HEK293 (cell line): ENCODE measurements around the gene ENAH.

Experiments
- BCL11B ChIP-seq: fragments of 450-650 bp; formaldehyde crosslinking; IDR thresholded peaks from 2 replicates; pipeline ENCODE4 v1.5.1; 2016; ENCODE audit warnings: low read depth, missing biosample characterization, missing genetic modification characterization
- EGR2 ChIP-seq: fragments of 450-650 bp; formaldehyde crosslinking; IDR thresholded peaks from 2 replicates; pipeline ENCODE4 v1.5.1; 2016; ENCODE audit warnings: low read depth, missing biosample characterization, missing genetic modification characterization
- HOXD13 ChIP-seq: sonication (generic); formaldehyde crosslinking; IDR thresholded peaks from 2 replicates; pipeline ENCODE4 v1.8.0; 2022; ENCODE audit warnings: missing genetic modification reagents, borderline replicate concordance
- KLF9 ChIP-seq: fragments of 450-650 bp; formaldehyde crosslinking; IDR thresholded peaks from 2 replicates; pipeline ENCODE4 v1.5.1; 2016; ENCODE audit warnings: missing biosample characterization, missing genetic modification characterization, low read depth
- MZF1 ChIP-seq: fragments of 450-650 bp; formaldehyde crosslinking; IDR thresholded peaks from 2 replicates; pipeline ENCODE4 v1.5.1; 2017; ENCODE audit warnings: missing biosample characterization, missing genetic modification characterization, borderline replicate concordance
- OSR2 ChIP-seq: fragments of 450-650 bp; formaldehyde crosslinking; IDR thresholded peaks from 2 replicates; pipeline ENCODE4 v1.5.1; 2016; ENCODE audit warnings: missing biosample characterization, missing genetic modification characterization
- PBX3 ChIP-seq: sonication (generic); formaldehyde crosslinking; IDR thresholded peaks from 2 replicates; pipeline ENCODE4 v1.8.1; 2022; ENCODE audit warnings: mild to moderate bottlenecking, moderate library complexity, missing genetic modification reagents
- PRDM4 ChIP-seq: fragments of 450-650 bp; formaldehyde crosslinking; IDR thresholded peaks from 2 replicates; pipeline ENCODE4 v1.5.1; 2017; ENCODE audit warnings: missing biosample characterization, missing genetic modification characterization
- RBAK ChIP-seq: fragments of 450-650 bp; formaldehyde crosslinking; IDR thresholded peaks from 2 replicates; pipeline ENCODE4 v1.5.1; 2016; ENCODE audit warnings: missing biosample characterization, missing genetic modification characterization
- SCRT1 ChIP-seq: fragments of 450-650 bp; formaldehyde crosslinking; IDR thresholded peaks from 2 replicates; pipeline ENCODE4 v1.5.1; 2016; ENCODE audit warnings: missing biosample characterization, missing genetic modification characterization, borderline replicate concordance
- SP7 ChIP-seq: fragments of 450-650 bp; formaldehyde crosslinking; IDR thresholded peaks from 2 replicates; pipeline ENCODE4 v1.5.1; 2016; ENCODE audit warnings: missing biosample characterization, missing genetic modification characterization
- ZBTB17 ChIP-seq: fragments of 450-650 bp; formaldehyde crosslinking; IDR thresholded peaks from 2 replicates; pipeline ENCODE4 v1.5.1; 2016; ENCODE audit warnings: missing biosample characterization, missing genetic modification characterization
- ZBTB26 ChIP-seq: fragments of 450-650 bp; formaldehyde crosslinking; optimal IDR thresholded peaks from 2 replicates; pipeline ENCODE3; 2016; ENCODE audit warnings: missing biosample characterization, mild to moderate bottlenecking, missing genetic modification characterization
- ZBTB49 ChIP-seq: fragments of 450-650 bp; formaldehyde crosslinking; IDR thresholded peaks from 2 replicates; pipeline ENCODE4 v1.5.1; 2016; ENCODE audit warnings: missing biosample characterization, missing genetic modification characterization, low read depth
- ZFHX2 ChIP-seq: fragments of 450-650 bp; formaldehyde crosslinking; conservative IDR thresholded peaks from 2 replicates; pipeline ENCODE4 v1.5.1; 2016; ENCODE audit warnings: missing biosample characterization, missing genetic modification characterization
- ZFP37 ChIP-seq: fragments of 450-650 bp; formaldehyde crosslinking; IDR thresholded peaks from 2 replicates; pipeline ENCODE4 v1.5.1; 2016; ENCODE audit warnings: missing biosample characterization, missing genetic modification characterization
- ZNF202 ChIP-seq: fragments of 450-650 bp; formaldehyde crosslinking; IDR thresholded peaks from 2 replicates; pipeline ENCODE4 v1.5.1; 2016; ENCODE audit warnings: missing biosample characterization, missing genetic modification characterization, borderline replicate concordance
- ZNF24 ChIP-seq: fragments of 450-650 bp; formaldehyde crosslinking; IDR thresholded peaks from 2 replicates; pipeline ENCODE4 v1.5.1; 2016; ENCODE audit warnings: missing biosample characterization, missing genetic modification characterization
- ZNF394 ChIP-seq: fragments of 450-650 bp; formaldehyde crosslinking; IDR thresholded peaks from 2 replicates; pipeline ENCODE4 v1.5.1; 2016; ENCODE audit warnings: missing biosample characterization, missing genetic modification characterization, mild to moderate bottlenecking, moderate library complexity, borderline replicate concordance
- ZNF398 ChIP-seq: fragments of 450-650 bp; formaldehyde crosslinking; IDR thresholded peaks from 2 replicates; pipeline ENCODE4 v1.5.1; 2017; ENCODE audit warnings: missing biosample characterization, missing genetic modification characterization
- ZNF426 ChIP-seq: fragments of 450-650 bp; formaldehyde crosslinking; IDR thresholded peaks from 2 replicates; pipeline ENCODE4 v1.5.1; 2017; ENCODE audit warnings: missing biosample characterization, missing genetic modification characterization, mild to moderate bottlenecking, inconsistent platforms, moderate library complexity
- ZNF501 ChIP-seq: fragments of 450-650 bp; formaldehyde crosslinking; IDR thresholded peaks from 2 replicates; pipeline ENCODE4 v1.5.1; 2016; ENCODE audit warnings: missing biosample characterization, missing genetic modification characterization
- ZNF514 ChIP-seq: fragments of 450-650 bp; formaldehyde crosslinking; IDR thresholded peaks from 2 replicates; pipeline ENCODE4 v1.5.1; 2016; ENCODE audit warnings: missing biosample characterization, missing genetic modification characterization
- ZNF558 ChIP-seq: fragments of 450-650 bp; formaldehyde crosslinking; IDR thresholded peaks from 2 replicates; pipeline ENCODE4 v1.5.1; 2016; ENCODE audit warnings: missing biosample characterization, missing genetic modification characterization
- ZNF580 ChIP-seq: fragments of 450-650 bp; formaldehyde crosslinking; IDR thresholded peaks from 2 replicates; pipeline ENCODE4 v1.5.1; 2016; ENCODE audit warnings: missing biosample characterization, missing genetic modification characterization
- ZNF600 ChIP-seq: fragments of 450-650 bp; formaldehyde crosslinking; IDR thresholded peaks from 2 replicates; pipeline ENCODE4 v1.5.1; 2016; ENCODE audit warnings: missing biosample characterization, missing genetic modification characterization
- ZNF664 ChIP-seq: fragments of 450-650 bp; formaldehyde crosslinking; IDR thresholded peaks from 2 replicates; pipeline ENCODE4 v1.5.1; 2016; ENCODE audit warnings: missing biosample characterization, missing genetic modification characterization
- ZNF707 ChIP-seq: fragments of 450-650 bp; formaldehyde crosslinking; IDR thresholded peaks from 2 replicates; pipeline ENCODE4 v1.5.1; 2016; ENCODE audit warnings: missing biosample characterization, missing genetic modification characterization
- ZNF768 ChIP-seq: fragments of 450-650 bp; formaldehyde crosslinking; IDR thresholded peaks from 2 replicates; pipeline ENCODE4 v1.5.1; 2018; ENCODE audit warnings: missing biosample characterization, mild to moderate bottlenecking, missing genetic modification characterization
- ZNF837 ChIP-seq: fragments of 450-650 bp; formaldehyde crosslinking; IDR thresholded peaks from 2 replicates; pipeline ENCODE4 v1.5.1; 2016; ENCODE audit warnings: missing biosample characterization, missing genetic modification characterization
- ZSCAN30 ChIP-seq: fragments of 450-650 bp; IDR thresholded peaks from 2 replicates; pipeline ENCODE4 v1.5.1; 2018; ENCODE audit warnings: missing biosample characterization, mild to moderate bottlenecking, missing genetic modification characterization, moderate library complexity
- ZXDB ChIP-seq: fragments of 450-650 bp; formaldehyde crosslinking; IDR thresholded peaks from 2 replicates; pipeline ENCODE4 v1.5.1; 2016; ENCODE audit warnings: missing biosample characterization, missing genetic modification characterization

ENAH gene

GRCh38 chr1:225607355-225607754, 45.6 kb downstream of the ENAH start (continued):
- TF ChIP-seq RBAK (tag by site-specific recombination), result no peak
- TF ChIP-seq ZNF24 (tag by site-specific recombination), result peak; percentile 56; the same call in 1 of the 2 replicates
- TF ChIP-seq ZNF426 (tag by site-specific recombination), result no peak
- peak; percentile 62 for TF ChIP-seq ZNF398 (tag by site-specific recombination)
- peak; percentile 88 for TF ChIP-seq ZBTB17 (tag by site-specific recombination)
- no peak for TF ChIP-seq ZBTB26
- TF ChIP-seq BCL11B (tag by site-specific recombination), result no peak
- TF ChIP-seq ZNF837 (tag by site-specific recombination), result no peak
- peak; percentile 66 for TF ChIP-seq ZNF600 (tag by site-specific recombination)
- peak; percentile 95 for TF ChIP-seq ZFHX2 (tag by site-specific recombination)
- peak; percentile 68 for TF ChIP-seq ZXDB (tag by site-specific recombination)
- TF ChIP-seq ZNF514 (tag by site-specific recombination), result no peak
- no peak for TF ChIP-seq ZNF501 (tag by site-specific recombination)
- TF ChIP-seq SCRT1 (tag by site-specific recombination), result no peak
- TF ChIP-seq KLF9, result no peak
- no peak for TF ChIP-seq PRDM4 (tag by site-specific recombination)
- TF ChIP-seq ZNF768 (tag by site-specific recombination), result no peak
- no peak for TF ChIP-seq ZNF707 (tag by site-specific recombination)
- TF ChIP-seq EGR2 (tag by site-specific recombination), result peak; percentile 94
- TF ChIP-seq OSR2 (tag by site-specific recombination), result peak; percentile 40; the same call in 1 of the 2 replicates
- no peak for TF ChIP-seq ZBTB49 (tag by site-specific recombination)
- no peak for TF ChIP-seq ZNF394
- TF ChIP-seq ZFP37 (tag by site-specific recombination), result 0 out of 2 replicates have a peak, but pooled peaks have one; percentile 42
- no peak for TF ChIP-seq PBX3 (CRISPR knock-in tag)
- peak; percentile 29; the same call in 1 of the 2 replicates for TF ChIP-seq ZNF580 (tag by site-specific recombination)
- TF ChIP-seq MZF1 (tag by site-specific recombination), result peak; percentile 70; the same call in 1 of the 2 replicates
- TF ChIP-seq HOXD13 (CRISPR knock-in tag), result no peak
- 0 out of 2 replicates have a peak, but pooled peaks have one; percentile 35 for TF ChIP-seq ZSCAN30
- TF ChIP-seq ZNF202 (tag by site-specific recombination), result no peak
- TF ChIP-seq ZNF664, result no peak
- no peak; the same call in 1 of the 2 replicates for TF ChIP-seq ZNF558 (tag by site-specific recombination)
- no peak for TF ChIP-seq SP7
